ENCODE measurements around the gene MAPK10. TPM values are rescaled to one million over a fixed set of nuclear protein-coding genes. Genes with fewer than 3 reads are reported as not detected.

MAPK10 gene
- under 0.01 and 0.16 TPM in 2 replicates for total RNA-seq

GRCh38 chr4:86359944-86360478 is at the start of gene MAPK10:
MAPK10 (minus strand) TSS chr4:86360053.

Other genes with a start within 250 kb of the MAPK10 start
- gene PTPN13, start 234.3 kb upstream of the MAPK10 start, total RNA-seq, result 0.31 and 0.81 TPM in 2 replicates